ENCODE measurements around the gene ZNF784. TPM values are rescaled to one million over a fixed set of nuclear protein-coding genes. Genes with fewer than 3 reads are reported as not detected.
A peak's percentile ranks its signal among the peaks of the same experiment; 100 is the strongest.

Gene ZNF784
- total and polyA plus RNA-seq, 2 of the 13 experiments (the other 11 are each of a cell fraction or from before 2014, with no cell fraction given), result 4.1 to 4.2 TPM

DNA sequence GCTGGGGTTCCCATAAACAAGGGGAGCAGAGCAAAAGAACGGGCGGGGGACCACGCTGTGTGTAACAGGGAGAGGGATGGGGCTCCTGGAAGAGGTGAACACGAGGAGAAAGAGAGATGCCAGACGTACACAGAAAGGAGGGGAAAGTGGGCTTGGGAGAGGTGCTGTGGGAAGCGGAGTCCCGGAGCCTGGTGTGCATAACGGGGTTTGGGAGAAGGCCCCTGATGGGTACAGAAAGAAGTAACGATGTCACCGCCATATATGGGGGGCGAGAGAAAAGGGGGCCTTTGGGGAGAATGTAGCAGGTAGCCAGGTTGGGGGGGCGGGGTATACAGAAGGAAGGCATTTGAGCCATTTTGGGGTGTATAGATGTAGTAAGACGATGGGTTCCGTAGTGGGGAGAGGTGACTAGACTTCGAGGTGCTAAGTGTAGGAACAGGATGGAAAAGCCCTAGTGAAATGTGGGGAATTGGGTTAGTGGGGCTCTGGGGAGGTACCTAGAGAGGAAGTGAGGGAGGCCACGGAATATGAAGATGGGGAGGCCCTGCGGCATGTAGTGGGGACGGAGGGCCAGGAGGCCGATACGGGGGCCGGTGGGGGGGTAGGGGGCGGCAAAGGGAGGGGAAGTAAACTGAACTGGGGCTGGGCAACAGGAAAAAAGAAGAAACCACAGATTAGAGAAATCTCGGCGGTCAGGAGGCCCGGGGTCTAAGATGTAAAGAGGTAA, 17.2 kb upstream of the ZNF784 start (continued):
- TF ChIP-seq AGO1 (IDR thresholded peaks at IDR 0.05; ENCODE audit: low read depth, low read length, poor library complexity, severe bottlenecking) (no peak), RBM22 (optimal IDR thresholded peaks at IDR 0.05; ENCODE audit: low read length) (peak; percentile 81), POLR2G (IDR thresholded peaks at IDR 0.05; ENCODE audit: low read depth, low read length) (peak; percentile 63), ZNF367 (CRISPR knock-in tag; IDR thresholded peaks at IDR 0.05; ENCODE audit: borderline replicate concordance) (no peak), PATZ1 (CRISPR knock-in tag; IDR thresholded peaks at IDR 0.05) (peak; percentile 10; the same call in 1 of the 2 replicates), SALL2 (CRISPR knock-in tag; IDR thresholded peaks at IDR 0.05) (0 out of 2 replicates have a peak, but pooled peaks have one; percentile 35), HCFC1 (IDR thresholded peaks at IDR 0.05; ENCODE audit: low read depth, low read length) (no peak), NCOR1 (IDR thresholded peaks at IDR 0.05; ENCODE audit: borderline replicate concordance, low read length) (no peak), GZF1 (CRISPR knock-in tag; IDR thresholded peaks at IDR 0.05) (0 out of 2 replicates have a peak, but pooled peaks have one; percentile 34), BRD4 (CRISPR knock-in tag; IDR thresholded peaks at IDR 0.05) (no peak), PHF21A (CRISPR knock-in tag; IDR thresholded peaks at IDR 0.05) (no peak), ISX (CRISPR knock-in tag; conservative IDR thresholded peaks at IDR 0.05) (0 out of 2 replicates have a peak, but pooled peaks have one; percentile 61), KDM2A (CRISPR knock-in tag; IDR thresholded peaks at IDR 0.05; ENCODE audit: borderline replicate concordance, low read depth) (no peak), ZNF407 (CRISPR knock-in tag; IDR thresholded peaks at IDR 0.05; ENCODE audit: not compliant biosample characterization) (peak; percentile 11), ZFP37 (CRISPR knock-in tag; IDR thresholded peaks at IDR 0.05; ENCODE audit: borderline replicate concordance) (0 out of 2 replicates have a peak, but pooled peaks have one; percentile 40), ARNT2 (CRISPR knock-in tag; IDR thresholded peaks at IDR 0.05; ENCODE audit: low read depth) (no peak), ZNF564 (CRISPR knock-in tag; IDR thresholded peaks at IDR 0.05) (no peak), TEF (CRISPR knock-in tag; IDR thresholded peaks at IDR 0.05) (0 out of 2 replicates have a peak, but pooled peaks have one; percentile 22), MEIS2 (CRISPR knock-in tag; IDR thresholded peaks at IDR 0.05) (0 out of 2 replicates have a peak, but pooled peaks have one; percentile 6)

All from HepG2 (cell line).